SK-N-SH (cell line): ENCODE data around the gene C11orf68. TPM values are rescaled to one million over a fixed set of nuclear protein-coding genes. Genes with fewer than 3 reads are reported as not detected.

Source experiments
- CTCF ChIA-PET: fragments of 300-600, 350-600 bp; formaldehyde crosslinking; extraction: SDS; loops from one replicate; lab custom pipeline; 2021; lab: Yijun Ruan, JAX
- POLR2A ChIA-PET: fragments of 350-600 bp; sonication (Branson Sonifier 250); formaldehyde crosslinking; extraction: SDS; loops from one replicate; lab custom pipeline; 2020; ENCODE audit warnings: antibody characterized with exemption, inconsistent platforms; lab: Yijun Ruan, JAX
- DNase-seq: peaks from one replicate; pipeline ENCODE4 v3.0.0; 2012
- H2AFZ ChIP-seq: fragments of 200-600 bp; sonication (generic); 2 replicates; pipeline ENCODE4 v1.8.1; 2016; ENCODE audit warnings: antibody characterized with exemption, mild to moderate bottlenecking, low read depth
- H3F3A ChIP-seq: fragments of 200-600 bp; sonication (generic); replicated peaks from 2 replicates; pipeline ENCODE3; 2016; ENCODE audit warnings: antibody characterized with exemption, mild to moderate bottlenecking; ENCODE audit not compliant: insufficient read depth
- H3K27ac ChIP-seq, 2 experiments: fragments of 200-500 bp in 1 of 2; fragments of 200-600 bp in 1 of 2; sonication (Bioruptor generic) in 1 of 2; sonication (generic), shearing (Covaris generic) in 1 of 2; 2 replicates each; pipeline versions ENCODE4 v1.5.1 to v1.6.1; 2014 to 2016; ENCODE audit warnings: low read depth in 2 of 2, inconsistent platforms in 1 of 2, low read length in 1 of 2, mild to moderate bottlenecking in 1 of 2, mixed read lengths in 1 of 2
- H3K27me3 ChIP-seq: fragments of 200-600 bp; sonication (generic), shearing (Covaris generic); 2 replicates; pipeline ENCODE4 v1.6.1; 2016; ENCODE audit warnings: mixed run types; ENCODE audit not compliant: insufficient read depth
- H3K36me3 ChIP-seq, 2 experiments: fragments of 200-500 bp in 1 of 2; fragments of 200-600 bp in 1 of 2; sonication (Bioruptor generic) in 1 of 2; sonication (generic) in 1 of 2; replicated peaks in 1 of 2; 2 replicates each; pipeline versions ENCODE3 to v1.5.1; 2014 to 2016; ENCODE audit warnings: low read length in 1 of 2, mild to moderate bottlenecking in 1 of 2; ENCODE audit not compliant: insufficient read depth in 2 of 2, control insufficient read depth in 1 of 2
- H3K4me1 ChIP-seq, 2 experiments: fragments of 200-500 bp in 1 of 2; fragments of 200-600 bp in 1 of 2; sonication (Bioruptor generic) in 1 of 2; sonication (generic), shearing (Covaris generic) in 1 of 2; 2 replicates each; pipeline versions ENCODE4 v1.5.1 to v1.6.1; 2014 to 2016; ENCODE audit warnings: low read depth in 1 of 2, low read length in 1 of 2, mixed run types in 1 of 2; ENCODE audit not compliant: insufficient read depth in 2 of 2, control insufficient read depth in 1 of 2
- H3K4me2 ChIP-seq: fragments of 200-600 bp; sonication (generic), shearing (Covaris generic); 2 replicates; pipeline ENCODE4 v1.6.1; 2017; ENCODE audit warnings: mixed run types
- H3K4me3 ChIP-seq, 2 experiments: fragments of 200-500 bp in 1 of 2; fragments of 200-600 bp in 1 of 2; sonication (Bioruptor generic) in 1 of 2; sonication (generic), shearing (Covaris generic) in 1 of 2; 2 replicates each; pipeline versions ENCODE4 v1.5.1 to v1.8.1; 2014 to 2016; ENCODE audit warnings: low read depth in 2 of 2, inconsistent platforms in 1 of 2, low read length in 1 of 2, mild to moderate bottlenecking in 1 of 2, mixed read lengths in 1 of 2, moderate library complexity in 1 of 2
- H3K79me2 ChIP-seq: fragments of 200-600 bp; sonication (generic); 2 replicates; pipeline ENCODE4 v1.8.1; 2017; ENCODE audit warnings: mild to moderate bottlenecking; ENCODE audit not compliant: insufficient read depth
- H3K9ac ChIP-seq: fragments of 200-600 bp; sonication (generic); 2 replicates; pipeline ENCODE4 v1.6.1; 2017; ENCODE audit warnings: mixed run types
- H3K9me2 ChIP-seq: fragments of 200-600 bp; sonication (generic); 2 replicates; pipeline ENCODE4 v1.6.1; 2017; ENCODE audit warnings: mixed run types
- H3K9me3 ChIP-seq: fragments of 200-600 bp; sonication (generic); 2 replicates; pipeline ENCODE4 v1.6.1; 2017; ENCODE audit warnings: mixed run types, mild to moderate bottlenecking, moderate library complexity
- H4K20me1 ChIP-seq: fragments of 200-600 bp; sonication (generic); 2 replicates; pipeline ENCODE4 v1.6.1; 2017; ENCODE audit warnings: mild to moderate bottlenecking, mixed run types; ENCODE audit not compliant: insufficient read depth
- CHD2 ChIP-seq: fragments of 150-350 bp; IDR thresholded peaks from 2 replicates; pipeline ENCODE4 v1.6.1; 2018; ENCODE audit warnings: low read length; ENCODE audit not compliant: partially characterized antibody
- EP300 ChIP-seq, 2 experiments: IDR thresholded peaks; 2 replicates each; pipeline versions ENCODE4 v1.4.0 to v1.6.1; 2012; ENCODE audit warnings: borderline replicate concordance in 1 of 2, low read depth in 1 of 2, low read length in 1 of 2
- FOXJ3 ChIP-seq: sonication (generic); formaldehyde crosslinking; IDR thresholded peaks from 2 replicates; pipeline ENCODE4 v1.5.1; 2020; ENCODE audit warnings: mild to moderate bottlenecking, missing genetic modification reagents
- FOXM1 ChIP-seq: IDR thresholded peaks from 2 replicates; pipeline ENCODE4 v1.4.0; 2012; ENCODE audit warnings: low read depth, mild to moderate bottlenecking
- GABPA ChIP-seq: IDR thresholded peaks from 2 replicates; pipeline ENCODE4 v1.4.0; 2012; ENCODE audit warnings: low read depth, mild to moderate bottlenecking
- GATA2 ChIP-seq: sonication (generic); formaldehyde crosslinking; IDR thresholded peaks from 2 replicates; pipeline ENCODE4 v1.5.0; 2020; ENCODE audit warnings: mild to moderate bottlenecking, missing genetic modification reagents
- JUND ChIP-seq: IDR thresholded peaks from 2 replicates; pipeline ENCODE4 v1.4.0; 2012
- MEF2A ChIP-seq: IDR thresholded peaks from 2 replicates; pipeline ENCODE4 v1.4.0; 2012; ENCODE audit warnings: low read depth, borderline replicate concordance
- NFIC ChIP-seq: IDR thresholded peaks from 2 replicates; pipeline ENCODE4 v1.4.0; 2012; ENCODE audit warnings: borderline replicate concordance
- NRF1 ChIP-seq: IDR thresholded peaks from 2 replicates; pipeline ENCODE4 v1.6.1; 2012; ENCODE audit warnings: low read depth, mild to moderate bottlenecking, low read length
- RCOR1 ChIP-seq: fragments of 150-350 bp; IDR thresholded peaks from 2 replicates; pipeline ENCODE4 v1.6.1; 2017; ENCODE audit warnings: antibody characterized with exemption, low read length
- RFX5 ChIP-seq: IDR thresholded peaks from 2 replicates; pipeline ENCODE4 v1.6.1; 2012; ENCODE audit warnings: mild to moderate bottlenecking, improper control_type of control experiment, low read length
- RXRA ChIP-seq: IDR thresholded peaks from 2 replicates; pipeline ENCODE4 v1.4.0; 2012; ENCODE audit warnings: low read depth, mild to moderate bottlenecking, borderline replicate concordance
- SIN3A ChIP-seq: IDR thresholded peaks from 2 replicates; pipeline ENCODE4 v1.6.1; 2012; ENCODE audit warnings: low read depth, mild to moderate bottlenecking, low read length, moderate library complexity, borderline replicate concordance
- SMC3 ChIP-seq: IDR thresholded peaks from 2 replicates; pipeline ENCODE4 v1.6.1; 2012; ENCODE audit warnings: low read depth, low read length, improper control_type of control experiment
- TAF1 ChIP-seq: IDR thresholded peaks from 2 replicates; pipeline ENCODE4 v1.6.1; 2012; ENCODE audit warnings: low read depth, mild to moderate bottlenecking, low read length, moderate library complexity, borderline replicate concordance
- TCF12 ChIP-seq: IDR thresholded peaks from 2 replicates; pipeline ENCODE4 v1.4.0; 2012
- YY1 ChIP-seq: IDR thresholded peaks from 2 replicates; pipeline ENCODE4 v1.4.0; 2012; ENCODE audit warnings: low read depth, mild to moderate bottlenecking
- WGBS: methylation state at CpG from one replicate; pipeline ENCODE4 v1.1.6; 2017; ENCODE audit warnings: low lambda C conversion rate; 5-methylcytosine and 5-hydroxymethylcytosine counted together
- polyA plus RNA-seq, 3 experiments: library from polyadenylated mRNA; depleted of rRNA; stranded (reverse); fragments of >200 nt; gene quantifications; 2 replicates each; pipeline ENCODE4 v1.2.3, GENCODE V29; 2012
- TF ChIP-seq, protein P1 (sequence below): IDR thresholded peaks from 2 replicates; pipeline ENCODE4 v1.6.1; 2012; ENCODE audit warnings: mild to moderate bottlenecking, low read depth, low read length, moderate library complexity
- TF ChIP-seq, protein P2 (sequence below): IDR thresholded peaks from 2 replicates; pipeline ENCODE4 v1.4.0; 2012; ENCODE audit warnings: low read depth, borderline replicate concordance
- TF ChIP-seq, protein P3 (sequence below): IDR thresholded peaks from 2 replicates; pipeline ENCODE4 v1.4.0; 2012; ENCODE audit warnings: low read depth

The C11orf68 gene
- polyA plus RNA-seq, 1 of the 3 experiments (the other 2 are of a cell fraction): 65.3 TPM

GRCh38 chr11:65945430-65945911 lies 26.6 kb upstream of the C11orf68 start, which contains the start of gene TSGA10IP:
TSGA10IP (plus strand) TSS chr11:65945480; CDS start chr11:65945676, 196 bp downstream.
- Histone ChIP-seq H2AFZ (no peak within 1 kb of the TSS), H3K9ac (no peak within 1 kb of the TSS), H3F3A (peaks cover 12% of the 10 kb centered on the region), H4K20me1 (no peaks in the 10 kb centered on the region), H3K4me1 (peaks cover 0 to 12% of the 10 kb centered on the region in 2 experiments; a peak in 1 of 4 replicates), H3K4me2 (no peak within 1 kb of the TSS), H3K79me2 (no peaks in the 10 kb centered on the region), H3K9me3 (no peaks in the 10 kb centered on the region), H3K27ac (no peak within 1 kb of the TSS), H3K9me2 (no peaks in the 10 kb centered on the region), H3K36me3 (no peaks in the 10 kb centered on the region), H3K4me3 (no peak within 1 kb of the TSS), H3K27me3 (no peaks in the 10 kb centered on the region)
- no peak for TF ChIP-seq SMC3
- no peak for TF ChIP-seq YY1
- TF ChIP-seq TCF12: no peak
- no peak for TF ChIP-seq RCOR1
- no peak for TF ChIP-seq MEF2A
- TF ChIP-seq TAF1: no peak
- no peak for TF ChIP-seq NRF1
- TF ChIP-seq RFX5: no peak
- CTCF ChIA-PET: no interaction called here
- 88% methylated on average over 5 of the region's 13 CpGs for WGBS
- POLR2A ChIA-PET: no interaction called here
- DNase-seq: no peak

DNA sequence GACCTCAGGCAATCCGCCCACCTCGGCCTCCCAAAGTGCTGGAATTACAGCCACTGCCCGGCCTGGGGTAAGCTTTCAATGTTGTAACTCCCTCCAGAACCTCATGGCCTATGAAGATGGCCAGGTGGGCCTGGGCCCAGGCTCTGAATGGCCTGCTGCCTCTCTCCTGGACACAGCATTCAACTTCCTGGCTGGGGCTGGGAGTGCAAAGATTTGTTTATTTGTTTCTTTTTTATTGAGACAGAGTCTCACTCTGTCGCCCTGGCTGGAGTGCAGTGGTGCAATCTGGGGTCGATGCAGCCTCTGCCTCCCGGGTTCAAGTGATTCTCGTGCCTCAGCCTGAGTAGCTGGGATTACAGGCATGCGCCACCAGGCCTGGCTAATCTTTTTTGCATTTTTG lies 25.9 kb upstream of the C11orf68 start:
- Histone ChIP-seq H3K9me3 (no peaks in the 10 kb centered on the region), H3K4me1 (peaks cover 0 to 12% of the 10 kb centered on the region in 2 experiments; a peak in 1 of 4 replicates), H3K79me2 (no peaks in the 10 kb centered on the region), H2AFZ (no peak overlapping the region), H3K36me3 (no peaks in the 10 kb centered on the region), H3K9ac (no peak overlapping the region), H3K9me2 (no peaks in the 10 kb centered on the region), H3F3A (peaks cover 12% of the 10 kb centered on the region), H3K27me3 (no peaks in the 10 kb centered on the region), H4K20me1 (no peaks in the 10 kb centered on the region), H3K27ac (no peak overlapping the region), H3K4me2 (no peak overlapping the region), H3K4me3 (no peak overlapping the region)
- TF ChIP-seq, protein P1, sequence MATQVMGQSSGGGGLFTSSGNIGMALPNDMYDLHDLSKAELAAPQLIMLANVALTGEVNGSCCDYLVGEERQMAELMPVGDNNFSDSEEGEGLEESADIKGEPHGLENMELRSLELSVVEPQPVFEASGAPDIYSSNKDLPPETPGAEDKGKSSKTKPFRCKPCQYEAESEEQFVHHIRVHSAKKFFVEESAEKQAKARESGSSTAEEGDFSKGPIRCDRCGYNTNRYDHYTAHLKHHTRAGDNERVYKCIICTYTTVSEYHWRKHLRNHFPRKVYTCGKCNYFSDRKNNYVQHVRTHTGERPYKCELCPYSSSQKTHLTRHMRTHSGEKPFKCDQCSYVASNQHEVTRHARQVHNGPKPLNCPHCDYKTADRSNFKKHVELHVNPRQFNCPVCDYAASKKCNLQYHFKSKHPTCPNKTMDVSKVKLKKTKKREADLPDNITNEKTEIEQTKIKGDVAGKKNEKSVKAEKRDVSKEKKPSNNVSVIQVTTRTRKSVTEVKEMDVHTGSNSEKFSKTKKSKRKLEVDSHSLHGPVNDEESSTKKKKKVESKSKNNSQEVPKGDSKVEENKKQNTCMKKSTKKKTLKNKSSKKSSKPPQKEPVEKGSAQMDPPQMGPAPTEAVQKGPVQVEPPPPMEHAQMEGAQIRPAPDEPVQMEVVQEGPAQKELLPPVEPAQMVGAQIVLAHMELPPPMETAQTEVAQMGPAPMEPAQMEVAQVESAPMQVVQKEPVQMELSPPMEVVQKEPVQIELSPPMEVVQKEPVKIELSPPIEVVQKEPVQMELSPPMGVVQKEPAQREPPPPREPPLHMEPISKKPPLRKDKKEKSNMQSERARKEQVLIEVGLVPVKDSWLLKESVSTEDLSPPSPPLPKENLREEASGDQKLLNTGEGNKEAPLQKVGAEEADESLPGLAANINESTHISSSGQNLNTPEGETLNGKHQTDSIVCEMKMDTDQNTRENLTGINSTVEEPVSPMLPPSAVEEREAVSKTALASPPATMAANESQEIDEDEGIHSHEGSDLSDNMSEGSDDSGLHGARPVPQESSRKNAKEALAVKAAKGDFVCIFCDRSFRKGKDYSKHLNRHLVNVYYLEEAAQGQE: no peak
- TF ChIP-seq FOXJ3 (CRISPR knock-in tag) (no peak), RXRA (no peak), YY1 (no peak), SIN3A (no peak), GABPA (no peak), FOXM1 (no peak), CHD2 (no peak), RFX5 (no peak), EP300 (IDR thresholded peaks at IDR 0.05; ENCODE audit: borderline replicate concordance in 1 of 2, low read depth in 1 of 2, low read length in 1 of 2) (no peak), NFIC (no peak), JUND (no peak), TAF1 (no peak), GATA2 (CRISPR knock-in tag) (no peak), SMC3 (no peak)
- TF ChIP-seq, protein P2, sequence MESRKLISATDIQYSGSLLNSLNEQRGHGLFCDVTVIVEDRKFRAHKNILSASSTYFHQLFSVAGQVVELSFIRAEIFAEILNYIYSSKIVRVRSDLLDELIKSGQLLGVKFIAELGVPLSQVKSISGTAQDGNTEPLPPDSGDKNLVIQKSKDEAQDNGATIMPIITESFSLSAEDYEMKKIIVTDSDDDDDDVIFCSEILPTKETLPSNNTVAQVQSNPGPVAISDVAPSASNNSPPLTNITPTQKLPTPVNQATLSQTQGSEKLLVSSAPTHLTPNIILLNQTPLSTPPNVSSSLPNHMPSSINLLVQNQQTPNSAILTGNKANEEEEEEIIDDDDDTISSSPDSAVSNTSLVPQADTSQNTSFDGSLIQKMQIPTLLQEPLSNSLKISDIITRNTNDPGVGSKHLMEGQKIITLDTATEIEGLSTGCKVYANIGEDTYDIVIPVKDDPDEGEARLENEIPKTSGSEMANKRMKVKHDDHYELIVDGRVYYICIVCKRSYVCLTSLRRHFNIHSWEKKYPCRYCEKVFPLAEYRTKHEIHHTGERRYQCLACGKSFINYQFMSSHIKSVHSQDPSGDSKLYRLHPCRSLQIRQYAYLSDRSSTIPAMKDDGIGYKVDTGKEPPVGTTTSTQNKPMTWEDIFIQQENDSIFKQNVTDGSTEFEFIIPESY: no peak
- TF ChIP-seq, protein P3, sequence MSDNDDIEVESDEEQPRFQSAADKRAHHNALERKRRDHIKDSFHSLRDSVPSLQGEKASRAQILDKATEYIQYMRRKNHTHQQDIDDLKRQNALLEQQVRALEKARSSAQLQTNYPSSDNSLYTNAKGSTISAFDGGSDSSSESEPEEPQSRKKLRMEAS: no peak
- DNase-seq: no peak
- ChIA-PET CTCF (interaction anchor here (1.0 kb wide), 1 partner anchor 124 kb away, joined by 3 read pairs; no protein-coding TSS in a partner anchor), POLR2A (no interaction called here)
- 89% methylated on average over 8 of the region's 8 CpGs for WGBS
